Measurements from ENCODE around the gene PODXL.

- TF ChIP-seq LEF1 (IDR thresholded peaks at IDR 0.05; ENCODE audit: borderline replicate concordance) (no peak), FOXA1 (IDR thresholded peaks at IDR 0.05) (no peak), TARDBP (IDR thresholded peaks at IDR 0.05) (no peak), SUZ12 (IDR thresholded peaks at IDR 0.05) (no peak), ELF4 (IDR thresholded peaks at IDR 0.05) (no peak), NFRKB (IDR thresholded peaks at IDR 0.05) (no peak), BHLHE40 (IDR thresholded peaks at IDR 0.05; ENCODE audit: borderline replicate concordance) (no peak), L3MBTL2 (conservative IDR thresholded peaks at IDR 0.05) (no peak), SP1 (IDR thresholded peaks at IDR 0.05) (no peak), FOXM1 (IDR thresholded peaks at IDR 0.05; ENCODE audit: borderline replicate concordance) (no peak), HDGF (IDR thresholded peaks at IDR 0.05; ENCODE audit: borderline replicate concordance) (no peak), ARNT (IDR thresholded peaks at IDR 0.05) (no peak), ZNF384 (IDR thresholded peaks at IDR 0.05) (no peak)
- TF ChIP-seq, protein P1, sequence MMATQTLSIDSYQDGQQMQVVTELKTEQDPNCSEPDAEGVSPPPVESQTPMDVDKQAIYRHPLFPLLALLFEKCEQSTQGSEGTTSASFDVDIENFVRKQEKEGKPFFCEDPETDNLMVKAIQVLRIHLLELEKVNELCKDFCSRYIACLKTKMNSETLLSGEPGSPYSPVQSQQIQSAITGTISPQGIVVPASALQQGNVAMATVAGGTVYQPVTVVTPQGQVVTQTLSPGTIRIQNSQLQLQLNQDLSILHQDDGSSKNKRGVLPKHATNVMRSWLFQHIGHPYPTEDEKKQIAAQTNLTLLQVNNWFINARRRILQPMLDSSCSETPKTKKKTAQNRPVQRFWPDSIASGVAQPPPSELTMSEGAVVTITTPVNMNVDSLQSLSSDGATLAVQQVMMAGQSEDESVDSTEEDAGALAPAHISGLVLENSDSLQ (IDR thresholded peaks at IDR 0.05) = no peak
Observed at GRCh38 chr7:131525820-131526219, 30.6 kb downstream of the PODXL start.
